GM19438 (cell line): Measurements from ENCODE around the gene PAK4.
"Not testable (repeated sequence)": the region's sequence is repeated elsewhere in the genome, so short reads cannot be mapped to it uniquely, and the experiment has no call there.

Source experiments
- ATAC-seq: cut with Tn5 transposase; IDR thresholded peaks from one replicate; pipeline ENCODE4 v1.9.1; 2021; ENCODE audit warnings: low read depth; ENCODE audit not compliant: unreplicated experiment

Gene PAK4

DNA sequence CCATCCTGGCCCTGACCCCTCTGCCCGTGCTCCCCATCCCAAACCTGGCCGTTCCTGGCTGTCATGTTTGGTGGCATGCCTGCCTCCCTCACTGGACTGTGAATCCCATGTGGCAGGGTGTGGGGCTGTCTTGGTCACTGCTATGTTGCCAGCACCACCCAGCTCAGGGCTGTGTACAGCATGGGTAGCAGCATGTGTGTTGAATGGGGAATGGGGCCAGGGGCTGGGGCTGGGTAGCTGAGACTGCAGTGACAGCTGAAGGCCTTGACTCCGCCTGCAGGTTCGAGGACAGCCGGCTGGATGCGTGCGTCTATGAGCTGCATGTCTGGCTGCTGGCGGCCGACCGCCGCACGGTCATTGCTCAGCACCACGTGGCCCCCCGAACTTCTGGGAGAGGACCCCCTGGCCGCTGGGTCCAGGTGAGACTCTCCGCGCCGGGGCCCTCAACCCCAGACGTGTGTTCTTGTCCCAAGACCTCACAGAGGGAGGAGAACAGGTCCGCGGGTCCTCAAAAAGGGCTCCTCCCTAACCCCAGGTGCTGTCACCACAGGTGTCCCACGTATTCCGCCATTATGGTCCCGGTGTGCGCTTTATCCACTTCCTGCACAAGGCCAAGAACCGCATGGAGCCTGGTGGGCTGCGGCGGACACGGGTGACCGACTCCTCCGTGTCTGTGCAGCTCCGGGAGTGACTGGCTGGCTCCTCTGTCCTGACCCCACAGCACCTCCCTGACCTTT lies 74.6 kb downstream of the PAK4 start:
- ATAC-seq: no peak

- no peak for ATAC-seq
Measured at GRCh38 chr19:39200803-39201115, 75.2 kb downstream of the PAK4 start.

DNA sequence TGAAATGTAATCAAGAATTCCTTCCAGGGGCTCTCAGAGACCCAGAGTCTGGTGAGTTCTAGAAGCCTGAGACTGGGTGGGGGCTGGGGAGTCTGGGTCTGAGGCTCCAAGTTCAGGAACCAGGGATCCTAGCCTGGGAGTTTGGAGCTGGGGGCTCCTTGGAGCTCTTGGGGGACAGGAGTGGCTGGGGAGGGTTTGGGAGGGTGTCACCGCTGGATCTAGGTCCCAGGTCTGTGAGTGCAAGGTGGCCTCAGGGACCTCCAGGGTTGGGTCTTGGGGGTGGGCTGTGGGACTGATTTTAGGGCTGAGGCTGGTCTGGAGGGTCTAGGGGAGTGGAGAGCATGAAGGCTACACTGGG lies 77.4 kb downstream of the PAK4 start:
- ATAC-seq: no peak

- ATAC-seq: no peak
Measured at GRCh38 chr19:39203372-39204341, 78.1 kb downstream of the PAK4 start, which contains the start of gene SYCN. Gene SYCN (minus strand): TSS chr19:39204263. CDS start chr19:39204254, 9 bp downstream.

DNA sequence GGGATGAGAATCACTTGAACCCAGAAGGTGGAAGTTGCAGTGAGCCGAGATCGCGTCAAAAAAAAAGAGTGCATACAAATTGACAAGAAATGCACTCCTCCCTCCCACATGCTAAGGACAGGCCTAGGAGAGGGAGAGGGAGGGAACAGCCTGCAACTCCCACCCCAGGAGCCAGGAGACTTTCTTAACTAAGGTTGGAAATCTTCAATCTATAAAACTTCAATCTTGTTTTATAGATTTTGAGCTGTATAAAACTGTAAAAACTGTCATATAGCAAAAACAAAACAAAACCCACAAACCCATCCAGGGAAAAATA lies 79.8 kb downstream of the PAK4 start:
- no peak for ATAC-seq

GRCh38 chr19:39206122-39206521 lies 80.5 kb downstream of the PAK4 start:
- no peak for ATAC-seq

DNA sequence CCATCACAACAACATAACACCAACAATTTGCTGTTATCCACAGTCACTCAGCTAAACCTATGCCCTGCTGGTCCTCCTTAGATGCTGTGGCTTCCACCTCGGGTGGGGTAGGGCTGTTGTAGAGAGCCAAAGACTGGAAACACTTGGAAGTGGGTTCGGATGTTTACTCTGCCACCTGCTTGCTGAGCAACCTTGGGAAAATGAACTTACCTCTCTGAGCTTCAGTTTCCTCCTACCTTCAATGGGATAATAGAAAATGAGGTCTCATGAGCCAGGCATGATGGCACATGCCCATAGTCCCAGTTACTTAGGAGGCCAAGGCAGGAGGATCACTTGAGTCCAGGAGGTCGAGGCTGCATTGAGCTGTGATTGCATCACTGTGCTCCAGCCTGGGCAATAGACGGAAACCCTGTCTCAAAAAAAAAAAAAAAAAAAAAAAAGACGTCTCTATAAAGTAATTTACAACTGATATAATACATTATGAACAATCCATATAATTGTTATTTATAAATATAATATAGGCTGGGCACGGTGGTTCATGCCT lies 81.8 kb downstream of the PAK4 start:
- ATAC-seq: no peak

GRCh38 chr19:39208175-39208795 lies 82.7 kb downstream of the PAK4 start:
- ATAC-seq: no peak

- ATAC-seq: no peak
Measured at GRCh38 chr19:39209196-39209595, 83.6 kb downstream of the PAK4 start.

GRCh38 chr19:39211731-39212374 lies 86.3 kb downstream of the PAK4 start:
- no peak for ATAC-seq

DNA sequence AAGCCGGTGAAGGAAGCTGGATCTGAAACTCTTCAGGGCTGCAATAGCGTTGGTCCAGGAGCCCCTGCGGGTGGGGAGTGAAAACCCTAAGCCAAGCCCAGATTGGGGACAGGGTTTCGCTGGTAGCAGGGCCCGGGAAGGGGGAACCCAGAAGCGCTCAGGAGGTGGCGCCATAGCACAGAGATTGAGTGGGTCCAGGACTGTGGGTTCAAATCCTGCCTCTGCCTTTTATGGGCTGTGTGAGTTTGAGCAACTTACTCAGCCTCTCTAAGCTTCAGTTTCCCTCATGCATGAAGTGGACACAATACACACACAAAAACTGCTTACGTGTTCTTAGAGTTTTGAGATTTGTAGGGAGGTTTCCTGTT lies 86.8 kb downstream of the PAK4 start:
- ATAC-seq: no peak

DNA sequence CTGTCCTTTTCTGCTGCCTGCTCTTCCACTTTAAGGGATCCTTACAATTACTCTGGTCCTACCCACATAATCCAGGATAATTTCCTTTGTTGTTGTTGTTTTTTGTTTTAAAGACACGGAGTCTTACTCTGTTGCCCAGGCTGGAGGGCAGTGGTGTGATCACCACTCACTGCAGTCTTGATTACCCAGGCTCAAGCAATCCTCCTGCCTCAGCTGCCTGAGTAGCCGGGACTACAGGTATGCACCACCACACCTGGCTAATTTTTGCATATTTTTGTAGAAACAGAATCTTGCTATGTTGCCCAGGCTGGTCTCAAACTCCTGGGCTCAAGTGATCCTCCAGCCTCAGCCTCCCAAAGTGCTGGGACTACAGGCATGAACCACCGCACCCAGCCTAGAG lies 89.7 kb downstream of the PAK4 start:
- ATAC-seq: not testable (repeated sequence)

DNA sequence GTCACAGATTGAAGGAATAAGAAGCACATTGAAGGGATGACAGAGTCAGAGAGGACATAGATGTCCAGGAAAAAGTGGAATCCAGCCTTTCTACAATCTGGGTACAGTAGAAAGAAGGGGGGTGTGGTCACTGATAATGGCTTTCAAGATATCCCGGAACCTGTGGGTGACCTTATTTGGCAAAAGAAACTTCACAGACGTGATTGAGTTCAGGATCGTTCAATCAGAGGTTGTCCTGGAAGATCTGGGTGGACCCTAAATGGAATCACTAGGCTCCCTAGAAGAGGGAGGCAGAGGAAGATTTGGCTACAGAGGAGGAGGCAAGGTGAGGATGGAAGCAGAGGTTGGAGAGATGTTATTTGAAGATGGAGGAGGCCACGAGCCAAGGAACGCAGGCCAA lies 91.5 kb downstream of the PAK4 start:
- ATAC-seq: no peak

- ATAC-seq: no peak
Measured at GRCh38 chr19:39218230-39219007, 92.8 kb downstream of the PAK4 start.

- not testable (repeated sequence) for ATAC-seq
Measured at GRCh38 chr19:39219108-39219507, 93.5 kb downstream of the PAK4 start.

DNA sequence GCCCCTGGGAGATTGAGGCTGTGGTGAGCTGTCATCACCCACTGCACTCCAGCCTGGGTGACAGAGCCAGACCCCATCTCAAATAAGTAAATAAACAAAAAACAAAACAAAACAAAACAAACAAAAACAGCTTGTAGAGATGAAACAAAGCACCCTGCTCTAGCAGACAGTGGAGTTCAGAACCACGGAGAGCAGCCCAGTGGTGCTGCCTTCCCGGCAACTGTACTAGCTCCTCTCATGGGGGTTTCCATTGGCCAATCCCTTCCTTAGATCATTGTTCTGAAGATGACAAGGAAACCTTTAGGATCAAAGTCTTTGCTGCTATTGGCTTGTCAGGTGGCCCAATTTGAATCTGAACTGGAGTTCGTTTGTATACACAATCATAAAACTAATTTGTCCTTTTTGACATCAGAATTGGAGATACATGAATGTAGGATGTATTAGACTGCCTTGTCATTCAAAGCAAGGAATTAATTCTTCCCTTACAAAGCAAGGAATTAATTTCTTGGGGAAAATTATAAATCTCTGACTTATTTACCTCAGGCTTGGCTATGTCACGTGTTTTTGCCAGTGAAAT lies 98.2 kb downstream of the PAK4 start:
- no peak for ATAC-seq

GRCh38 chr19:39224910-39225309 lies 99.3 kb downstream of the PAK4 start:
- ATAC-seq: no peak
